DOHH2 (cell line): ENCODE results near the gene MED13L.

Source experiments
- EZH2phosphoT487 ChIP-seq: fragments of 200-600 bp; sonication (generic); IDR thresholded peaks from 2 replicates; pipeline ENCODE4 v1.6.1; 2017; ENCODE audit warnings: borderline replicate concordance, mild to moderate bottlenecking, antibody characterized with exemption, low read length, moderate library complexity, mixed read lengths
- TF ChIP-seq, protein P1 (sequence below): fragments of 200-600 bp; sonication (generic); IDR thresholded peaks from one replicate; pipeline ENCODE4 v1.5.1; 2014; ENCODE audit warnings: antibody characterized with exemption, mild to moderate bottlenecking, low read depth, low read length; ENCODE audit not compliant: poor library complexity, severe bottlenecking

DNA sequence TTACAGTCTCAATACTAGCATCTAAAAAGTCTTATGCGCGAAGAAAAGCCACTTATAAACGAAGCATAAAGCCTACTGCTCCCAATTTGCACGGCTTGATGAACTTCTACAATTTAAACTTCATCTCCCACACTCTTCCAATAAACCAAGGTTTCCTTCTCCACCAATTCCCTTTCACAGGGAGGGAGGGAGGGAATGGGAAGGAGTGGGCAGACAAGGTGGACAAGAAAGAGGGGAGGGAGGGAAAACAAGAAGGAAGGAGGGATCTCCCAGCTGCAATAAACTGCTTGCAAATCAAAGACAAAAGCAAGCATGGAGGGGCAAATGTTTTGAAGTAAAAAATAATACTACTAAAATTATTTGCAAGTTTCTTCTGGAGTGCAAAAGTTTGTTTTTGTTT lies 64.5 kb downstream of the MED13L start:
- TF ChIP-seq, protein P1, sequence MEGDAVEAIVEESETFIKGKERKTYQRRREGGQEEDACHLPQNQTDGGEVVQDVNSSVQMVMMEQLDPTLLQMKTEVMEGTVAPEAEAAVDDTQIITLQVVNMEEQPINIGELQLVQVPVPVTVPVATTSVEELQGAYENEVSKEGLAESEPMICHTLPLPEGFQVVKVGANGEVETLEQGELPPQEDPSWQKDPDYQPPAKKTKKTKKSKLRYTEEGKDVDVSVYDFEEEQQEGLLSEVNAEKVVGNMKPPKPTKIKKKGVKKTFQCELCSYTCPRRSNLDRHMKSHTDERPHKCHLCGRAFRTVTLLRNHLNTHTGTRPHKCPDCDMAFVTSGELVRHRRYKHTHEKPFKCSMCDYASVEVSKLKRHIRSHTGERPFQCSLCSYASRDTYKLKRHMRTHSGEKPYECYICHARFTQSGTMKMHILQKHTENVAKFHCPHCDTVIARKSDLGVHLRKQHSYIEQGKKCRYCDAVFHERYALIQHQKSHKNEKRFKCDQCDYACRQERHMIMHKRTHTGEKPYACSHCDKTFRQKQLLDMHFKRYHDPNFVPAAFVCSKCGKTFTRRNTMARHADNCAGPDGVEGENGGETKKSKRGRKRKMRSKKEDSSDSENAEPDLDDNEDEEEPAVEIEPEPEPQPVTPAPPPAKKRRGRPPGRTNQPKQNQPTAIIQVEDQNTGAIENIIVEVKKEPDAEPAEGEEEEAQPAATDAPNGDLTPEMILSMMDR: no peak
- TF ChIP-seq EZH2phosphoT487: no peak
